Thyroid gland (tissue), 4 donors: ENCODE data around the gene SULT1A2. TPM values are rescaled to one million over a fixed set of nuclear protein-coding genes. Genes with fewer than 3 reads are reported as not detected.
"Not testable (repeated sequence)": the region's sequence is repeated elsewhere in the genome, so short reads cannot be mapped to it uniquely, and the experiment has no call there.

Experiments used
- DNase-seq, 2 donors: peaks; one replicate each; pipeline ENCODE4 v3.0.0-alpha.2; 2019
- H3K27ac ChIP-seq, 3 donors: fragments of 200-600 bp; sonication (generic); 1 replicate in 2 of 3; 2 replicates in 1 of 3; pipeline ENCODE4 v1.5.1; 2016 to 2019; ENCODE audit warnings: mild to moderate bottlenecking in 1 of 3, moderate library complexity in 1 of 3
- H3K27me3 ChIP-seq: fragments of 200-600 bp; sonication (generic); one replicate; pipeline ENCODE4 v1.5.1; 2019
- H3K36me3 ChIP-seq, 2 donors: fragments of 200-600 bp; sonication (generic); one replicate each; pipeline ENCODE4 v1.5.1; 2016 to 2019
- H3K4me1 ChIP-seq, 2 donors: fragments of 200-600 bp; sonication (generic); one replicate each; pipeline ENCODE4 v1.5.1; 2017 to 2019
- H3K4me3 ChIP-seq, 3 donors: fragments of 200-600 bp; sonication (generic); replicated peaks in 1 of 3; 1 replicate in 2 of 3; 2 replicates in 1 of 3; pipeline ENCODE4 v1.5.1; 2016; ENCODE audit warnings: mild to moderate bottlenecking in 1 of 3
- H3K9me3 ChIP-seq: fragments of 200-600 bp; sonication (generic); one replicate; pipeline ENCODE4 v1.5.1; 2017
- CTCF ChIP-seq, 6 experiments: fragments of 200-600 bp in 3 of 6; fragments of 450-650 bp in 3 of 6; sonication (generic) in 3 of 6; IDR thresholded peaks; one replicate each; pipeline ENCODE4 v1.5.1; 2016 to 2019; ENCODE audit warnings: antibody characterized with exemption in 6 of 6, mild to moderate bottlenecking in 2 of 6, inconsistent platforms in 1 of 6, moderate library complexity in 1 of 6
- POLR2A ChIP-seq, 2 donors: fragments of 450-650 bp; IDR thresholded peaks; one replicate each; pipeline ENCODE4 v1.6.1; 2017; ENCODE audit warnings: antibody characterized with exemption in 2 of 2, mild to moderate bottlenecking in 2 of 2, moderate library complexity in 1 of 2
- WGBS, 2 donors: methylation state at CpG; one replicate each; pipeline ENCODE4 v1.1.5; 2017; 5-methylcytosine and 5-hydroxymethylcytosine counted together
- intact Hi-C: fragments of 100-400 bp; cut with DNase I; formaldehyde crosslinking; loops from one replicate; pipeline ENCODE4 v1.15.1; 2023
- total RNA-seq, 4 donors: library from RNA; depleted of rRNA; stranded (reverse); fragments of >200 nt; gene quantifications; one replicate each; pipeline ENCODE4 v1.2.3, GENCODE V29; 2016

Gene SULT1A2
- 10 to 100 TPM in 3 of 4 donors, 1 to 10 TPM in 1; 3.6 to 35.9 (median 20.9) TPM for total RNA-seq

DNA sequence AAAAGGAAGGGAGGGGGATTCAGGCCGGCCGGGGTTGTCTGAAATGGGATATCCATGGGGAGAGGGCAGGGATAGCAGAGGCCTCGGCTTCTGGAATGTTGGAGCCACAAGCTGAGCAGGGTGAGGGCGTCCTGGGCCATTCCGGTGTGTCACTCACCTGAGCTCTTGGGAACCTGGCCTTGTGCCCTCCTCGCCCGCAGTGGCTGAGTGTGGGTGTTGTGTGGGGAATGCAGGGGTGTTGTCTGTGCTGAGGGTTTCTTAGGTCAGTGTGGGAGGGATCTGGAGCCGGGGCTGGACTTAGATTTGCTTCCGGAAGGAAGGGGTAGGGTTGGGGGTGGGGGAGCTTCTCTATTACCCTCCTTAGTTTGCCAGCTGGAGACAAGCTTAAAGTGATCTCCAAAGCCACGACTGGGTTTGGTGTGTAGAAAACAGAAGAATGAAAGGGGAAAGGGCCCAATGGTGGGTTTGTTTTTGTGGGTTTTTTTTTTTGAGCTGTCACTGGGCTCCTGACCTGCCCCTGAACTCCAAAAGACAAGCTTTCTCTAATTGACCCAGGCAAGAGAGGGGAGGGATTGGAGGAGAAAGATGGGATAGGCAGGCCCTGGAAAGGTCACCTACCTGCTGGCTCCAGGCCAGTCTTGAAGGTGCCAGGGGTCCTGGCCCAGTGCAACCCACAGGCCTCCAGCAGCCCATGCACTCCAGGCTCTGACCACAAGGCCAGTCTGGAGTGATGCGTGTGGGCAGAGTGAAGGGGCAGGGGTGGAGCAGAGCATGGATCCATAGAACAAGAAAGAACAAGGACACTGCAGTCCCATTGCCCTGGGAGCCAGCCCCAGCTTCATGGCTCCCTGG lies at the start of gene SULT1A2:
Gene SULT1A2, minus strand, starts transcription at position 211 of the 852 bp plus-strand sequence. CDS start 1,120 bp downstream, outside the sequence.
- no peak for TF ChIP-seq CTCF (IDR thresholded peaks at IDR 0.05)
- TF ChIP-seq POLR2A (IDR thresholded peaks at IDR 0.05), result peak in 1 of 2 donors; percentile 59

DNA sequence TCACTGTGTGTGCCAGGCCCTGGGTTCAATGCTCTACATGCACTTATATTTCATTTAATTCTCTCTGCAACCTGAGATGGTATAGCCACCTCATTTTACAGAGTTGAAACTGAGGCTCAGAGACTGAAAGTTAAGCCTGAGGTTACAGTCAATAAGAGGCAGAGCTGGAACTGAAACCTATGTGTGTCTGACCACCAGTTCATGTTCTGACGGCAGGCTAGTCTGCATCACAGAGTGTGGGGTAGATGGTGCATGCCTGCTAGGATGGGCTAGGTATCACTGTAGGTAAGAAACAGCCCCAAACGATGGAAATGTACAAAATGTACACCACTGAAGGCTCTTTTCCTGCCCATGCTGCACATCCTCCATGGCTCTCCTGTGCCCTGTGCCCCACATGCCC lies 43.1 kb upstream of the SULT1A2 start:
- 42 to 82% methylated on average over 2 of the region's 2 CpGs for WGBS, 2 donors
- H3K4me3 ChIP-seq, intact Hi-C loops, H3K4me1 ChIP-seq, DNase-seq, H3K27ac ChIP-seq, H3K36me3 ChIP-seq, H3K27me3 ChIP-seq, H3K9me3 ChIP-seq: not testable (repeated sequence)

More for the DNA sequence above, at the start of gene SULT1A2:
- Histone ChIP-seq H3K36me3 (no peaks in the 10 kb centered on the region), H3K27me3 (no peaks in the 10 kb centered on the region), H3K9me3 (no peaks in the 10 kb centered on the region), H3K4me1 (peaks cover 20 to 23% of the 10 kb centered on the region in 2 donors), H3K4me3 (no peak within 1 kb of the TSS), H3K27ac (peak within 1 kb of the TSS; percentile 84 to 96 (median 91))
- DNase-seq, result peak; percentile 96 to 97
- intact Hi-C loops, result no loop called here
- 15 to 18% methylated on average over 11 of the region's 11 CpGs for WGBS, 2 donors

GRCh38 chr16:28638359-28638758 lies 41.5 kb upstream of the SULT1A2 start:
- H3K4me1 ChIP-seq, H3K4me3 ChIP-seq, H3K9me3 ChIP-seq, H3K36me3 ChIP-seq, H3K27ac ChIP-seq, H3K27me3 ChIP-seq, intact Hi-C loops, DNase-seq: not testable (repeated sequence)
- WGBS, 2 donors, result 73 to 82% methylated on average over 5 of the region's 5 CpGs

- H3K27ac ChIP-seq, H3K4me3 ChIP-seq, H3K27me3 ChIP-seq, H3K36me3 ChIP-seq, DNase-seq, H3K9me3 ChIP-seq, H3K4me1 ChIP-seq, intact Hi-C loops: not testable (repeated sequence)
- 93 to 96% methylated on average over 1 of the region's 1 CpG for WGBS, 2 donors
Measured at GRCh38 chr16:28637765-28638164, 40.9 kb upstream of the SULT1A2 start, which contains the start of gene NPIPB8. Gene NPIPB8 (plus strand): TSS chr16:28638065. CDS start chr16:28638361, 296 bp downstream.

GRCh38 chr16:28636093-28636823 lies 39.4 kb upstream of the SULT1A2 start:
- intact Hi-C loops, H3K27me3 ChIP-seq, H3K4me3 ChIP-seq, H3K4me1 ChIP-seq, H3K36me3 ChIP-seq, H3K9me3 ChIP-seq, H3K27ac ChIP-seq, DNase-seq: not testable (repeated sequence)
- 67 to 80% methylated on average over 5 of the region's 5 CpGs for WGBS, 2 donors

DNA sequence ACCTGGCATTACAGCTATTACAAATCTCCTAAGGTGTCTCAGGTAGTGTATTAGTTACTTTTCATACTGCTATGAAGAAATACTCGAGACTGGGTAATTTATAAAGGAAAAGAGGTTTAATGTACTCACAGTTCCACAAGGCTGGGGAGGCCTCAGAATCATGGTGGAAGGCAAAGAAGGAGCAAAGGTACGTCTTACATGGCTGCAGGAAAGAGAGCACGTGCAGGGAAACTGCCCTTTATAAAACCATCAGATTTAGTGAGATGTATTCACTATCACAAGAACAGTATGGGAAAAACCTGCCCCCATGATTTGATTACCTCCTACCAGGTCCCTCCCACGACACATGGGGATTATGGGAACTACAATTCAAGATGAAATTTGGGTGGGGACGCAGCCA lies 34.1 kb upstream of the SULT1A2 start:
- H3K4me1 ChIP-seq, H3K4me3 ChIP-seq, H3K27ac ChIP-seq, DNase-seq, H3K9me3 ChIP-seq, H3K36me3 ChIP-seq, H3K27me3 ChIP-seq, intact Hi-C loops: not testable (repeated sequence)
- WGBS, 2 donors, result 83 to 86% methylated on average over 4 of the region's 5 CpGs

- Histone ChIP-seq H3K9me3 (no peaks in the 10 kb centered on the region), H3K4me3 (peak overlapping the region; percentile 41 to 47 (median 44)), H3K27me3 (no peaks in the 10 kb centered on the region), H3K27ac (peak overlapping the region; percentile 31 to 77 (median 54)), H3K4me1 (peaks cover 0 to 5% of the 10 kb centered on the region in 2 donors), H3K36me3 (no peaks in the 10 kb centered on the region)
- peak; percentile 77 to 85 for DNase-seq
- intact Hi-C loops, result no loop called here
- WGBS, 2 donors, result 2 to 3% methylated on average over 24 to 32 of the region's 68 CpGs
- TF ChIP-seq CTCF (IDR thresholded peaks at IDR 0.05) (no peak), POLR2A (IDR thresholded peaks at IDR 0.05) (peak in 1 of 2 donors; percentile 74)
Measured at GRCh38 chr16:28623172-28623711, 26.4 kb upstream of the SULT1A2 start.

GRCh38 chr16:28622532-28623171 lies 25.8 kb upstream of the SULT1A2 start:
- H3K4me3 ChIP-seq, result peak overlapping the region; percentile 41 to 47 (median 44)
- intact Hi-C loops, H3K4me1 ChIP-seq, DNase-seq, H3K9me3 ChIP-seq, H3K36me3 ChIP-seq, H3K27me3 ChIP-seq: not testable (repeated sequence)
- WGBS, 2 donors, result 33 to 59% methylated on average over 11 to 20 of the region's 24 CpGs
- peak overlapping the region; percentile 31 to 77 (median 54) for H3K27ac ChIP-seq
